Measurements from ENCODE around the gene ZNF683.

DNA sequence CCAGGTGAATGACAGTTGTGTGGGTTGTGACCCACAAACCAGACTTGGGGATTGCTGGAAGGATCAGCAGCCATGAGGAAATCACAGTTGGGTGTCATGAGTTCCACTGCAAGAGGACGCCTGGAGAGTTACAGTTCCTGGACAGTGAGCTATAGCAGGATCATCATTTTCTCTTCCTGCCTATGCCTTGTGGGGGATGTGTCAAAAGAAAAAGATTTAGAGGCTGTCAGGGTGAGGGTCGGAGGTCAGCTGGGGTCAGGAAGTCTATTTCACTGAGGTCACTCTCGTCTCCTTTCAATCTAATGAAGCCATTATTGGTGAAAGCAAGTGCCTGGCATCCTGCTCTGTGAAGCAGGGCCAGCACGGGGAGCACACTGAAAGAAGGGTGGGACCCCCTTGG lies 31.1 kb upstream of the ZNF683 start:
- no peak for TF ChIP-seq FOS (IDR thresholded peaks at IDR 0.05; ENCODE audit: low read depth, low read length)
- TF ChIP-seq, protein P1, sequence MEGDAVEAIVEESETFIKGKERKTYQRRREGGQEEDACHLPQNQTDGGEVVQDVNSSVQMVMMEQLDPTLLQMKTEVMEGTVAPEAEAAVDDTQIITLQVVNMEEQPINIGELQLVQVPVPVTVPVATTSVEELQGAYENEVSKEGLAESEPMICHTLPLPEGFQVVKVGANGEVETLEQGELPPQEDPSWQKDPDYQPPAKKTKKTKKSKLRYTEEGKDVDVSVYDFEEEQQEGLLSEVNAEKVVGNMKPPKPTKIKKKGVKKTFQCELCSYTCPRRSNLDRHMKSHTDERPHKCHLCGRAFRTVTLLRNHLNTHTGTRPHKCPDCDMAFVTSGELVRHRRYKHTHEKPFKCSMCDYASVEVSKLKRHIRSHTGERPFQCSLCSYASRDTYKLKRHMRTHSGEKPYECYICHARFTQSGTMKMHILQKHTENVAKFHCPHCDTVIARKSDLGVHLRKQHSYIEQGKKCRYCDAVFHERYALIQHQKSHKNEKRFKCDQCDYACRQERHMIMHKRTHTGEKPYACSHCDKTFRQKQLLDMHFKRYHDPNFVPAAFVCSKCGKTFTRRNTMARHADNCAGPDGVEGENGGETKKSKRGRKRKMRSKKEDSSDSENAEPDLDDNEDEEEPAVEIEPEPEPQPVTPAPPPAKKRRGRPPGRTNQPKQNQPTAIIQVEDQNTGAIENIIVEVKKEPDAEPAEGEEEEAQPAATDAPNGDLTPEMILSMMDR (conservative IDR thresholded peaks at IDR 0.05; ENCODE audit: low read depth, low read length): no peak
- no peak for TF ChIP-seq POLR2A (IDR thresholded peaks at IDR 0.05; ENCODE audit: low read depth, low read length)
- no peak for TF ChIP-seq CEBPB (IDR thresholded peaks at IDR 0.05; ENCODE audit: low read depth, low read length)
- no peak for TF ChIP-seq MAFK (IDR thresholded peaks at IDR 0.05; ENCODE audit: low read depth, low read length)
- TF ChIP-seq, protein P2, sequence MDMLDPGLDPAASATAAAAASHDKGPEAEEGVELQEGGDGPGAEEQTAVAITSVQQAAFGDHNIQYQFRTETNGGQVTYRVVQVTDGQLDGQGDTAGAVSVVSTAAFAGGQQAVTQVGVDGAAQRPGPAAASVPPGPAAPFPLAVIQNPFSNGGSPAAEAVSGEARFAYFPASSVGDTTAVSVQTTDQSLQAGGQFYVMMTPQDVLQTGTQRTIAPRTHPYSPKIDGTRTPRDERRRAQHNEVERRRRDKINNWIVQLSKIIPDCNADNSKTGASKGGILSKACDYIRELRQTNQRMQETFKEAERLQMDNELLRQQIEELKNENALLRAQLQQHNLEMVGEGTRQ (IDR thresholded peaks at IDR 0.05; ENCODE audit: low read depth, low read length): no peak
- TF ChIP-seq, protein P3, sequence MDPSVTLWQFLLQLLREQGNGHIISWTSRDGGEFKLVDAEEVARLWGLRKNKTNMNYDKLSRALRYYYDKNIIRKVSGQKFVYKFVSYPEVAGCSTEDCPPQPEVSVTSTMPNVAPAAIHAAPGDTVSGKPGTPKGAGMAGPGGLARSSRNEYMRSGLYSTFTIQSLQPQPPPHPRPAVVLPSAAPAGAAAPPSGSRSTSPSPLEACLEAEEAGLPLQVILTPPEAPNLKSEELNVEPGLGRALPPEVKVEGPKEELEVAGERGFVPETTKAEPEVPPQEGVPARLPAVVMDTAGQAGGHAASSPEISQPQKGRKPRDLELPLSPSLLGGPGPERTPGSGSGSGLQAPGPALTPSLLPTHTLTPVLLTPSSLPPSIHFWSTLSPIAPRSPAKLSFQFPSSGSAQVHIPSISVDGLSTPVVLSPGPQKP (IDR thresholded peaks at IDR 0.05; ENCODE audit: borderline replicate concordance, low read depth, low read length): no peak
